Spleen (tissue), 7 donors: Measurements from ENCODE around the gene NDUFC1.

Experiments used
- POLR2A ChIP-seq, 3 donors: fragments of 450-650 bp; IDR thresholded peaks; one replicate each; pipeline ENCODE4 v1.5.1; 2017; ENCODE audit warnings: antibody characterized with exemption in 3 of 3, mild to moderate bottlenecking in 1 of 3
- TF ChIP-seq, protein P1 (sequence below), 11 experiments: fragments of 200-600 bp in 7 of 11; fragments of 450-650 bp in 4 of 11; sonication (generic) in 4 of 11; IDR thresholded peaks in 8 of 11; conservative IDR thresholded peaks in 3 of 11; 1 replicate in 7 of 11; 2 replicates in 4 of 11; pipeline versions ENCODE4 v1.4.0 to v1.8.0; 2016 to 2021; ENCODE audit warnings: antibody characterized with exemption in 11 of 11, inconsistent platforms in 4 of 11, mild to moderate bottlenecking in 1 of 11
- donor health status: DM: no; HTN: no; CAD: no; lungs with moderate emphysema.
- donor health status: DM: no; HTN: no; CAD: no.
- donor health status: DM: no; HTN: no; CAD: no.

DNA sequence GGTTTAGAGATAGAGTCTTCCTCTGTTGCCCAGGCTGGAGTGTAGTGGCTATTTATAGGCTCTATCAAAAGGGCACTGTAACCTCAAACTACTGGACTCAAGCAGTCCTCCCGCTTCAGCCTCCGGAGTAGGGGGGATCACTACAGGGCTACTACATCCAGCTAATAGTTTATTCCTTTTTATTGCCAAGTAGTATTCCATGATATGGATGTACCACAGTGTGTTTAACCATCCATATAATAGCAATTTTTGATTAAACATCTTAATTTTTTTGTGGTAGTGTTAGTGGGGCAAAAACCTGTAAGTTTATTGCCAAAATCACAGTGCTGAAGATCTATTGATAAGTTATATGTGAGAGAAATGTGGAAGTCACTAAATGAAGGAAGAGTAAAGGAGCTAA, 2.6 kb upstream of the NDUFC1 start:
- TF ChIP-seq, protein P1, sequence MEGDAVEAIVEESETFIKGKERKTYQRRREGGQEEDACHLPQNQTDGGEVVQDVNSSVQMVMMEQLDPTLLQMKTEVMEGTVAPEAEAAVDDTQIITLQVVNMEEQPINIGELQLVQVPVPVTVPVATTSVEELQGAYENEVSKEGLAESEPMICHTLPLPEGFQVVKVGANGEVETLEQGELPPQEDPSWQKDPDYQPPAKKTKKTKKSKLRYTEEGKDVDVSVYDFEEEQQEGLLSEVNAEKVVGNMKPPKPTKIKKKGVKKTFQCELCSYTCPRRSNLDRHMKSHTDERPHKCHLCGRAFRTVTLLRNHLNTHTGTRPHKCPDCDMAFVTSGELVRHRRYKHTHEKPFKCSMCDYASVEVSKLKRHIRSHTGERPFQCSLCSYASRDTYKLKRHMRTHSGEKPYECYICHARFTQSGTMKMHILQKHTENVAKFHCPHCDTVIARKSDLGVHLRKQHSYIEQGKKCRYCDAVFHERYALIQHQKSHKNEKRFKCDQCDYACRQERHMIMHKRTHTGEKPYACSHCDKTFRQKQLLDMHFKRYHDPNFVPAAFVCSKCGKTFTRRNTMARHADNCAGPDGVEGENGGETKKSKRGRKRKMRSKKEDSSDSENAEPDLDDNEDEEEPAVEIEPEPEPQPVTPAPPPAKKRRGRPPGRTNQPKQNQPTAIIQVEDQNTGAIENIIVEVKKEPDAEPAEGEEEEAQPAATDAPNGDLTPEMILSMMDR (IDR thresholded peaks at IDR 0.05 in 8 of 11, conservative IDR thresholded peaks at IDR 0.05 in 3 of 11) = no peak
- no peak for TF ChIP-seq POLR2A (IDR thresholded peaks at IDR 0.05)
